SH-SY5Y (cell line): ENCODE measurements around the gene OR52N5.

Experiments
- GATA2 ChIP-seq: IDR thresholded peaks from 2 replicates; pipeline ENCODE4 v1.6.1; 2011; ENCODE audit warnings: mild to moderate bottlenecking, low read depth, low read length
- GATA3 ChIP-seq: IDR thresholded peaks from 2 replicates; pipeline ENCODE4 v1.6.1; 2011; ENCODE audit warnings: low read depth, mild to moderate bottlenecking, low read length, moderate library complexity

DNA sequence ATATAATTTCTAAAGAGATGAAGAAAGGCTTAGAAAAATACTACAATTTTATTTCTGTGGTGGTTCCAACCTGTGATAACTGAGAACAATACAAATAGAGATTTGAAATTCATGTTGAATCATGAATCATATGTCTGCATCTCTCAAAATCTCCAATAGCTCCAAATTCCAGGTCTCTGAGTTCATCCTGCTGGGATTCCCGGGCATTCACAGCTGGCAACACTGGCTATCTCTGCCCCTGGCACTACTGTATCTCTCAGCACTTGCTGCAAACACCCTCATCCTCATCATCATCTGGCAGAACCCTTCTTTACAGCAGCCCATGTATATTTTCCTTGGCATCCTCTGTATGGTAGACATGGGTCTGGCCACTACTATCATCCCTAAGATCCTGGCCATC is 46.8 kb downstream of the OR52N5 start, which contains the start of gene OR56B1:
- TF ChIP-seq GATA3 (no peak), GATA2 (no peak)
